Stimulated activated CD8-positive, alpha-beta memory T cell treated with anti-CD3 and anti-CD28 coated beads, Interleukin-15, amount 100 ng/mL, for 24 hours (primary cell): ENCODE results near the gene AGPS.
"Not testable (repeated sequence)": the region's sequence is repeated elsewhere in the genome, so short reads cannot be mapped to it uniquely, and the experiment has no call there.

Source experiments
- DNase-seq: peaks from one replicate; pipeline ENCODE4 v3.0.0-alpha.2; 2020; ENCODE audit warnings: low read depth

AGPS gene

GRCh38 chr2:177385151-177385550, 7.4 kb upstream of the AGPS start:
- DNase-seq, result no peak

GRCh38 chr2:177391822-177392372, 676 bp upstream of the AGPS start:
- no peak for DNase-seq

- no peak for DNase-seq
Observed at GRCh38 chr2:177393203-177393755, 706 bp downstream of the AGPS start.

- DNase-seq, result no peak
Observed at GRCh38 chr2:177393824-177394593, 1.4 kb downstream of the AGPS start.

DNA sequence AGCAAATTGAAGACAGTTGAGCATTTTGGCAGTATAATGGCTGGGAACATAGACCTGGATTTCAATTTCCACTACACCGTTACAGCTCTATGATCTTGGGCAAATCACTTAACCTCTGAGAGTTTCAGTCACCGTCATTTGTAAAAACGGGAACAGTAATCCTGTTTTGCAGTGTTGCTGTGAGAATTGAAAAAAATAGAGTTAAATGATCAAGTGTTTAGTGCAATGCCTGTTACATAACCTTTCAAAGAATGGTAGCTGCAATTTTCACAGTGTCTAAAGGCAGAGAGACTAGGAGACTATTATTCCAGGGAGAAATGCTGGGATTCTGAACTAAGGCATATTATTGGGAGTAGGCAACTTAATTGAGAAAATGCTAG, 2.0 kb downstream of the AGPS start:
- no peak for DNase-seq

- no peak for DNase-seq
Observed at GRCh38 chr2:177395351-177396065, 2.9 kb downstream of the AGPS start.

DNA sequence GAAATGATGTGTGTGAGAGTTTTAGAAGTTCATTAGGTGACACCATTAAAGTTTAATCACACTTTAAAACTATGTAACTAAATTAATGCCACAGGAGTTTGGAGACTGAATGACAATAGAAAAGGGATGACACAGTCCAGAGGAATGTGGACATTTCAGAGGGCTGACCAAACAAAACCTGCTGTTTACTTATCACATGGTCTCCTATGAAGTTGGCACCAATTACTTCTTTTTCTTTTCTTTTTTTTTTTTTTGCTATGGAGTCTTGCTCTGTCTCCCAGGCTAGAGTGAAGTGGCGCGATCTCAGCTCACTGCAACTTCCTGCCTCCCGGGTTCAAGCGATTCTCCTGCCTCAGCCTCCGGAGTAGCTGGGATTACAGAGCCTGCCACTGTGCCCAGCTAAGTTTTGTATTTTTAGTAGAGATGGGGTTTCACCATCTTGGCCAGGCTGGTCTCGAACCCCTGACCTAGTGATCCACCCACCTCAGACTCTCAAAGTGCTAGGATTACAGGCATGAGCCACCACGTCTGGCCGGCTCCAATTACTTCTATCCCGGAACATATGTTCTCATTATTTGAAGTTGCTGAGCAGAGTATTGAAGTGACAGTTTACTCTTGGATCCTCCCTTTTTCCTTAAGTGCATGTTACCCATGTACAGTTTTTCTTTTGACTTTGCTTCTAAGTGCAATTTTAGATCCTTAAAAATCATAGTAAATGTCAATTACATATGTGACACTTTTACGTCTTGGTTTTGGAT, 4.3 kb downstream of the AGPS start:
- DNase-seq, result no peak

DNA sequence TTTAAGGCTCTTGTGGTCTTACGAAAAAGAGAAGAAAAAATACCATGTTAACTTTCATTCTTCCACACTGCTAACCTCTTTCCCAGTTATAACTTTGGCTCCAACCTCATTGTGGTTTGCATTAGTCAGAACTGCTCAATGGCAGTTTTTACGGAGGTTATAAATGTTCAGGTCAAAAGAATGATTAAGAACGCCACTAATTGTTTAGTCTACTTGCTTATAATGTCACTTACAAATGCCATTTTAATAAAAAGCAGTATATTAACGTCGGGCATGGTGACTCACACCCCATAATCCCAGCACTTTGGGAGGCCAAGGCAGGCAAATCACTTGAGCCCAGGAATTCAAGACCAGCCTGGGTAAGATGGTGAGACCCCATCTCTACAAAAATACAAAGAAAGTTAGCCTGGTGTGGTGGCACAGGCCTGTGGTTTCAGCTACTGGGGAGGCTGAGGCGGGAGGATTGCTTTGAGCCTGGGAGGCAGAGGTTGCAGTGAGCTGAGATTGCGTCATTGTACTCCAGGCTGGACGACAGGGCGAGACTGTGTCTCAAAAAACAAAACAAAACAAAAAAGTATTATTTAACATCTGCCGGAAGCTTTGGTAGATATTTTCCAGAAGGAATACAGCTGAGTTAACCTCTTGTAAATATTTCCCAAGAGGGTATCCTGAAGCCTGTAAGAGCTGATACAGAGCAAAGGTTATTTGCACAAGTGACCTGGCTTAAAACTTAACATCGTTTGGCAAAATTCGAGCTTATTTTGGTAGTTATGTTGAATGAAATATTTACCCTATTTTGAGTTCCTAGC, 5.1 kb downstream of the AGPS start:
- DNase-seq, result no peak

DNA sequence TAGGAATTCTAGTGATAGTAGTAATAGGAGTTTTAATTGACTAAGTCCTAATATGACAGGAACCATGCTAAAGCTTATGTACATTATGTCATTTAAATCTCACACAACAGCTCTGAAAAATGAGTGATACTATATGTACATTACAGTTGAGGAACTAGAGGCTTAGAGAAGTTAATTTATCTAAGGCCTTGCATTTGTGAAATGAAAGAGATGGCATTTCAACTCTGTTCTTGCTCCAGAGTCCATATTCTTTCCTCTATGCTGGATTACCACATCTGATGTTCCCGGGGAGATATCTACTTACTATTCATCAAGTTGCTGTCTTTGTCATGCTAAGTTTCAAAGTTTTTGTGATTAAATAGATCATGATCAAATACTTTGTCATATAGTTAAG, 5.7 kb downstream of the AGPS start:
- no peak for DNase-seq

GRCh38 chr2:177398791-177399190, 6.2 kb downstream of the AGPS start:
- no peak for DNase-seq

GRCh38 chr2:177399376-177399775, 6.8 kb downstream of the AGPS start:
- DNase-seq, result no peak

DNA sequence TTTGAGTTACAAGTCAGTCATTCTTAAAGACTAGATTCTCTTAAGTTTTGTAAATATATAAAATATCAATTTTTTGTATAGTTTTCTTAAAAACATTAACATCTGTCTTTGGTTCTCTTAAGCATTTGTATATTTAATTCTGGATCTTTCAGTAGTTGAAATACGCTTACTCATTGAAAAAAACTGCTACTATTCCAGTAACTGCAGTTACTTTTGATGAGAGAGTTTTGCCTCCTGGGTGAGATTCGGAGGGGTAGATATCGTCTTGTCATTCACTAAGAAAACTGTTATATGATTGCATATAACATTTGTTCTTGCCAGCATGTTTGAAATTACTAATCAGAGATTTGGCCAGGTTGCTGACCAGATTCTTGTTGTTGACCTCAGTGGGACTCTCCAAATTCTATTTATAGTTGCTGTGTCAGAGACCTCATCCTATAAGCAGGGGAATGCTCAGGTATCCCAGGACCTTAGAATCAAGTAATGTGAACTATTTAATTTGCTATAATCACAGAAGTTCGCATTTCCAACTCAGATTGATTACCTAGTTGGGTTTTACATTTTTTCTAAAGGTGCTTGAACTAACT, 7.9 kb downstream of the AGPS start:
- DNase-seq, result no peak

DNA sequence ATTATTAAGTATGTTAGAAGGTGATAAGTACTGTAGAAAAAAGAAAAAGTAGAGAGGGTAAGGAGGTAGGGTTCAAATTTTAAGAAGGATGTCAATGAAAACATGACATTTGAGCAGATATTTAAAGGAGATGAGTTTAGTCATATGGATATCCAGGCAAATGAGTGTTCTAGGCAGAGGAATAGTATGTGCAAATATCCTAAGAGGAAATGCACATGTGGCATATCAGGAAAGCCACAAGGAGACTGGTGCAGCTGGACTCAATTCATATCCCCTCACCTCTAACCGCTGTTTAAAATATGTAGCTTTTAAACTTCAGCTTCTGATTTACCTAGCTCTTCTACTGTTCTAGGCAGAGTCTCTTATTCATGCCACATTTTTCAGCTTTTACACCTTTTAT, 9.5 kb downstream of the AGPS start:
- no peak for DNase-seq

DNA sequence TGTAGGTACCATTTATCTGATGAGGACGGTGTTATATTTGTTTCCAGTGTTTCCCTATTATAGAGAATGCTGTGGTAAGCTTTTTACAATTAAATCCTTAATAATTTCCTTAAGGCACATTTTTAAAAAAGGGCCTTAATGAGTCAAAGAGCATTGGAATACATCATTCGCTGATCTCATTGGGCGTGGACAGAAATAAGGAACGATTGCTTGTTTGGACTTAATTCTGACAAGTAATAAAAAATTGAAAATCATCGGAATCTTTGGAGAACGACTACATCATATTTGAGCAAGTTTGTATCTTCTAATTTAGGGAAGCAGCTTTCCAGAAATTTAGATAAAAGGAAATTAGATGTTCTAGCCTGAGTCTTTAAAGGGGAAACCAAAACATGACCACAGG, 11.3 kb downstream of the AGPS start:
- no peak for DNase-seq

- no peak for DNase-seq
Observed at GRCh38 chr2:177404243-177404642, 11.7 kb downstream of the AGPS start.

DNA sequence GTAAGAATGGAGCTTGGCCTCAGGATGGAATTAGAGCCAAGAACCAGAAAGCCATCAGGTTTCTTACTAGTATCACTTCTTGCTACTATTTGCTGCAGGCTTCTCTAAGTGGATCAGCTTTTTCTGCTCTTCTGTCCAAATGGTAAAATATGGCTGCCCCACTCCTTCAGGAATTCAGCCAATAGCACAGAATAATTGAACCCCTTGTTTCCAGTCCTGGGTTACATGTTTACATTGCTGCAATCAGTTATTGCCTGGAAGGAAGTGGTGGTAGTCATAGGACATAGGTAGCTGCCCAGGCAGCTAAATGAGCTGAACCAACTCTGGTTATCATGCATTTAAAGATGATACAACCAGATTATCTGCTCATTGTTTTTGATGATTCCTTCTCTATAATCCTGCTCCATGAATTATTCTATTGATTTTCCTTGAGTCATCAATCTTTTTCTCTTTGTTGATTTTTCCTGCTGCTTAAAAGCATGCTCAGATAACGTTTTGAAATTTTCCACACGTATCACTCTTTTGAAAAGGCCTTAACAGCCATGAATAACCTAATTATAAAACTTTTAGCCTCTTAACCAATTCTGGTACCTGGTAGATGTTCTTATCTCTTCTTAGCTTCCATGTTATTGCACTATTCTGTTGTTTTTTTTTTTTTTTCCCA, 12.6 kb downstream of the AGPS start:
- DNase-seq, result no peak

- DNase-seq, result no peak
Observed at GRCh38 chr2:177406182-177406581, 13.6 kb downstream of the AGPS start.

- no peak for DNase-seq
Observed at GRCh38 chr2:177407031-177407430, 14.5 kb downstream of the AGPS start.

DNA sequence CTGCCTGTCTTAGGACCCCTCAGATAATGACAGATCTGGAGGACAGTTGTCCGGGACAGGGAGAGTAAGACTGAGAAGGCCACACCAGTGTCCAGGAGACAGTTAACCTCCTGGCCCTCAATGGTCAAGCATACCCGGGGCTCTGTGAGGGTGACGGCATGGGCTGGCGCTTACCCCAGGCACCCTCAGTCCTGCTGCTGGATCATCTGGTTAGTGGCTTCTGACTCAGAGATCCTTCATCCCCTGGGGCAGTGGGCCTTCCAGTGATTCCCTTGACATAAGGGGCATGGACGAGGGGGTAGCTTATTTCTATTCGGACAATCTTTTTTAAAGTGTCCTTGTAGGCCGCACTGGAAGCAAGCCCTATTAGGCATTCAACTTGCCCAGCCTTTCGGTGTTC, 18.1 kb downstream of the AGPS start:
- not testable (repeated sequence) for DNase-seq

- DNase-seq, result no peak
Observed at GRCh38 chr2:177413703-177414102, 21.1 kb downstream of the AGPS start.

- DNase-seq, result no peak
Observed at GRCh38 chr2:177419274-177419673, 26.7 kb downstream of the AGPS start.
